Epithelial cell of proximal tubule (primary cell): ENCODE measurements around the gene DLG1. TPM values are rescaled to one million over a fixed set of nuclear protein-coding genes. Genes with fewer than 3 reads are reported as not detected.
"Not testable (repeated sequence)": the region's sequence is repeated elsewhere in the genome, so short reads cannot be mapped to it uniquely, and the experiment has no call there.

Experiments
- DNase-seq: peaks from one replicate; pipeline ENCODE4 v3.0.0-alpha.2; 2011; ENCODE audit warnings: low read depth
- H3K4me3 ChIP-seq: 2 replicates; pipeline ENCODE4 v1.5.1; 2011; ENCODE audit warnings: low read depth, mild to moderate bottlenecking, low read length
- total RNA-seq: library from RNA; depleted of rRNA; stranded (reverse); fragments of >200 nt; gene quantifications from 2 replicates; pipeline ENCODE4 v1.2.3, GENCODE V29; 2015
- TF ChIP-seq, protein P1 (sequence below): conservative IDR thresholded peaks from 2 replicates; pipeline ENCODE4 v1.5.1; 2012; ENCODE audit warnings: low read depth, mild to moderate bottlenecking, low read length

Gene DLG1
- total RNA-seq, 1 donor from 2014 or later: 67.6 TPM

DNA sequence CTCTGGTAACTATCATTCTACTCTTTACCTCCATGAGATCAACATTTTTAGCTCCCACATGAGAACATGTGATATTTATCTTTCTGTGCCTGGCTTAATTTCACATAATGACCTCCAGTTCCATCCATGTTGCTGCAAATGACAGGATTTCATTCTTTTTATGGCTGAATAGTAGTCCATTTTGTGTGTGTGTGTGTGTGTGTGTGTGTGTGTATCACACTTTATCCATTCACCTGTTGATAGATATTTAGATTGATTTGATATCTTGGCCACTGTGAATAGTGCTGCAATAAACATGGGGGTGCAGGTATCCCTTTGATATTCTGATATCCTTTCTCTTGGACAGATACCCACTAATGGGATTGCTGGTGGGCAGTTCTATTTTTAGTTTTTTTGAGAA, 18.3 kb downstream of the DLG1 start:
- TF ChIP-seq, protein P1, sequence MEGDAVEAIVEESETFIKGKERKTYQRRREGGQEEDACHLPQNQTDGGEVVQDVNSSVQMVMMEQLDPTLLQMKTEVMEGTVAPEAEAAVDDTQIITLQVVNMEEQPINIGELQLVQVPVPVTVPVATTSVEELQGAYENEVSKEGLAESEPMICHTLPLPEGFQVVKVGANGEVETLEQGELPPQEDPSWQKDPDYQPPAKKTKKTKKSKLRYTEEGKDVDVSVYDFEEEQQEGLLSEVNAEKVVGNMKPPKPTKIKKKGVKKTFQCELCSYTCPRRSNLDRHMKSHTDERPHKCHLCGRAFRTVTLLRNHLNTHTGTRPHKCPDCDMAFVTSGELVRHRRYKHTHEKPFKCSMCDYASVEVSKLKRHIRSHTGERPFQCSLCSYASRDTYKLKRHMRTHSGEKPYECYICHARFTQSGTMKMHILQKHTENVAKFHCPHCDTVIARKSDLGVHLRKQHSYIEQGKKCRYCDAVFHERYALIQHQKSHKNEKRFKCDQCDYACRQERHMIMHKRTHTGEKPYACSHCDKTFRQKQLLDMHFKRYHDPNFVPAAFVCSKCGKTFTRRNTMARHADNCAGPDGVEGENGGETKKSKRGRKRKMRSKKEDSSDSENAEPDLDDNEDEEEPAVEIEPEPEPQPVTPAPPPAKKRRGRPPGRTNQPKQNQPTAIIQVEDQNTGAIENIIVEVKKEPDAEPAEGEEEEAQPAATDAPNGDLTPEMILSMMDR: no peak
- no peak overlapping the region for H3K4me3 ChIP-seq
- no peak for DNase-seq

DNA sequence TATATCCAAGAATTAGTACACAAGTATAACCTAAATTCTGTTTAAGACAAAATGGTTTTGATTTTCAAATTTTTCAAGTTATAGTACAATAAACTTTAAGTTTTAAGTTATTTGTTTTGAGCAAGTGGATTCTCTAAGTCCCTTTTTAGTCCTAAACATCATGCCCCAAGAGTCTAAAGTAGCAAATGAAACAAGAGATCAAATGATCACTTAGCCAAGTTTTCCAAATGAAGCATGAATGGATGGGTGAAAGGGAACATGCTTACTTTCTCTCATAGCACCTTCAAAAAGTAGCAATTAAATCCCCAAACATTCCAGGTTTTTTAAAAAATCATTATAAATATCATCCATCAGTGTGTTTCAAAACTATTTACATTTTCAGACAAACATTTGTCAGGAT, 19.5 kb downstream of the DLG1 start:
- H3K4me3 ChIP-seq: no peak overlapping the region
- TF ChIP-seq, protein P1: no peak
- no peak for DNase-seq

DNA sequence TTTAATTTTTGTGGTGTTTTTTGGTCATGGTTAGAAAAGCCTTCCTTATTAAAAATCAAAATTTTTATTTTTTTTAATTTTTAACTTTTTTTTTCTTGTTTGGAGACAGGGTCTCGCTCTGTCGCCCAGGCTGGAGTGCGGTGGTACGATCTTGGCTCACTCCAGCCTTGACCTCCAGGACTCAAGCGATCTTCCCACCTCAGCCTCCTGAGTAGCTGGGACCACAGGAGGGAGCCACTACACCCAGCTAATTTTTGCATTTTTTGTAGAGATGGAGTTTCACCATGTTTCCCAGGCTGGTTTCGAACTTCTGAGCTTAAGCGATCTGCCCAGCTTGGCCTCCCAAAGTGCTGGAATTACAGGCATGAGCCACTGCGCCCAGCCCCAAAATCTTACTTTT, 21.6 kb downstream of the DLG1 start:
- not testable (repeated sequence) for DNase-seq, H3K4me3 ChIP-seq
- TF ChIP-seq, protein P1: peak; percentile 43

DNA sequence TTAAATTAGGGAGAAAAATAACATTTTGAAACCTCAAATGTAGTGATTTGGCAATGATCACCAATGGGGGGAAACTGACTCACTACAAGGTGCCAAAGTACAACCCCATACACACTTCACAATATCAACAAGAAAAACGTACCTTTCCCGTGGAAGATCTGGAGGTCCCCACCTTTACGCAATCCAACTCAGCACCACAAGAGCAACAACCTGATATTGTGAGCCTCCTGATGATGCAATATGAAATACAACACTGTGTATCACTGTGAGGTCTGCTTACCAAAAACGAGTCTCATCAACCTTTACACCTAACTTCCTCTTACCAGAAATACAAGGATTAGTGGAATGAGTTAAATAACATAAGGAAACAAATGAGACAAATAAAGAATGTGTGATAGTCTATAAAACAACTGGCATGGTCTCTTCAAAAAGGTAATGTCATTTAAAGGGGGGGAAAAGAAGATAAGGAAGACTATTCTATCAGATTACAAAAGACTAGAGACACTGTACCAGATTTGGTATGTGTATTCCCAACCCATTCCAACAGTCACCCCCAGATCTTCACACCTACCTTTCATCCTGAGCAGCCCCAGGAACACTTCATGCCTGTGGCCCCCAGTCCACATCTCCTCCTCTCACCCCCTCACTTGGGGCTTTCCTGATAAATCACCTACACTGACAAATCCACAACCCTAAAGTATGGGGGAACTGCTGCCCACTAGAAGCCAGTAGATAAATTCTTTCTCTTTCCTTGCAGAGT, 27.7 kb downstream of the DLG1 start:
- H3K4me3 ChIP-seq: no peak overlapping the region
- TF ChIP-seq, protein P1: no peak
- DNase-seq: no peak

DNA sequence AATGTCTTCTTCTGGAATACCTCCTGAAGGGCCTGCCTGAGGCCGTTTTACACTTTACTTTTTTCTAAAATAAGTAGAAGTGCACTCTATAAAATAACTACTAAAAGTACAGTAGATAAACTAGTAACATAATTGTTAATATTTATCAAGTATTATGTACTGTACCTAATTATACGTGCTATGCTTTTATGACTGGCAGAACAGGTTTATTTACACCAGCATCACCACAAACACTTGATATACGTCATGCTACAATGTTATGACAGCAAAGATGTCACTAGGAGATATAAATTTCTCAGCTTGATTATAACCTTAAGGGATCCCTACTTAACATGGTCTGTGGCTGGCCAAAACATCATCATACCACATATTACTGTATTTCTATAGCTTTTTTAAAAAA, 29.4 kb downstream of the DLG1 start:
- no peak for DNase-seq
- H3K4me3 ChIP-seq: no peak overlapping the region
- TF ChIP-seq, protein P1: no peak

DNA sequence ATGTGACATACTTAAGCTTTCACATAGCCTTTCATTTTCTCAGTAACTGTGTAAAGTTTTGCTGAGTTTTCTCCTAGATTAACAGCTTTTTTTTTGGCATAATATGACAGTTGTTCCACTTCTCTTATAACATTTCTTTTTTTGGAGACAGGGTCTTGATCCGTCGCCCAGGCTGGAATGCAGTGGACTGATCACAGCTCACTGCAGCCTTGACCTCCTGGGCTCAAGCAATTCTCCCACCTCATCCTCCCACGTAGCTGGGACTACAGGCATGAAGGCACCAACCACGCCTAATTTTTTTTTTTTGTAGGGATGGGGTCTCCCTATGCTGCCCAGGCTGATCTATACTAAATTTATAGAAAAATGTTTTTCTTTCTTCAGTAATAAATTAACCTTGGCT, 30.1 kb downstream of the DLG1 start:
- DNase-seq: no peak
- TF ChIP-seq, protein P1: no peak
- H3K4me3 ChIP-seq: no peak overlapping the region

DNA sequence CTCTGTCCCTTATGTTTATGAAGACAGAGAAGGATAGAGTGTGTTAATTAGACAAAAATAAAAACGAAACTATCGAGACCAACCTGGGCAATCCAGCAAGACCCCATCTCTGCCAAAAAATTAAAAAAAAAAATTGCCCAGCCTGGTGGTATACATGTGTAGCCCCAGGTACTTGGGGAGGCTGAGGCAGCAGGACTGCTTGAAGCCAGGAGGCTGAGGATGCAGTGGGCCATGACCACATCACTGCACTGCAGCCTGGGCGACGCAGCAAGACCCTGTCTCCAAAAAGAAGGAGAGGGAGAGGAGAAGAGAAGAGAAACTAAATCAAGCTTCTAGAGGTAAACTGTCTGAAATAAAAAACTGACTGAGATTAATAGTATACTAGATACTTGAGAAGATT, 32.1 kb downstream of the DLG1 start:
- TF ChIP-seq, protein P1: no peak
- H3K4me3 ChIP-seq: no peak overlapping the region

More for the DNA sequence above, 32.1 kb downstream of the DLG1 start:
- DNase-seq: no peak
